ENCODE results near the gene TULP3.
A peak's percentile ranks its signal among the peaks of the same experiment; 100 is the strongest.

Gene TULP3

DNA sequence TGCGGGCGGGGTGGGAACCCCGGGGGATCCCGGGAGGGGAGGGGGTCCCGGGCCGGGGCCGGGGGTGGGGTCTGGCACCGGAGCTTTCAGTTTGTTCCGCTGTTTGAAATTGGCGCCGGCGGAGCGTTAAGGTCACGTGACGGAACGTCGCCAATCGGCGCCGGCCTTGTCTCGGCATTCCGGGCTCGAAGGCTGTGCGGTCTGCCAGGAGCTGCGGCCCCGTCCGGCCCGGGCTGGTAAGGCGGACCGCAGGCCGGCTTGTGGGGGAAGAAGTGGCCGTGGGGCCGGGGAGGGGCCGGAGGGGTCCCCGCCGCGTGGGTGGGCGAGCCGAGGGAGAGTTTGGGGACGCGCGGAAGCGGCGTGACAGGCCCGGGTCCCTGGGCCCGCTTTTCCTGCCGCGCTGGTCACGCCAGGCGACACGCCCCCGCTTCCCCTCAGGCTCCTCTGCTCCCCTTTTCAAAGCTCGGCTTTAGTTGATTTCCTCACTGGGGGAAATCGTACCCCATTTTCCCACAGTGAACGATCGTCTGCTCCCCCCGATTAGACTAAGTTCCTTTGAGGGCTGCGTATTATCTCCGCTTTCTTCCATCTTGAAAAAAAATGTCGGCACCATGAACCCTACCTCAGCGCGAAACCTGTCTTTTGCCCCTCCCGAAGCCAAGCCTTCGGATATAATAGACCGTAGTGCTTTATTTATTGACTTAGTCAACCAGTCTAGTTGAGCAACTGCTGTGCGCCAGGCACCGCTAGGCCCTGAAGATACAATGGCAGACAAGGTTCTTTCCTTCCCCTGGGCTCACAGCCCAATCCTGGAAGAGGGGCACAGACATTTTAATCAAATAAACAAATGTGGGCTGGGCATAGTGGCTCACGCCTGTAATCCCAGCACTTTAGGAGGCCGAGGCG lies 13.4 kb upstream of the TULP3 start, which contains the start of the genes FOXM1 and RHNO1:
Gene FOXM1 (minus strand): TSS at position 128 of the 906 bp plus-strand sequence. CDS start 2,696 bp downstream, outside the sequence.
Gene RHNO1 (plus strand): TSS at position 177 of the 906 bp plus-strand sequence. CDS start 8,144 bp downstream, outside the sequence.
- peak; percentile 77 to 78 (median 77) for DNase-seq (ENCODE audit: low read depth in 3 of 3)

DNA sequence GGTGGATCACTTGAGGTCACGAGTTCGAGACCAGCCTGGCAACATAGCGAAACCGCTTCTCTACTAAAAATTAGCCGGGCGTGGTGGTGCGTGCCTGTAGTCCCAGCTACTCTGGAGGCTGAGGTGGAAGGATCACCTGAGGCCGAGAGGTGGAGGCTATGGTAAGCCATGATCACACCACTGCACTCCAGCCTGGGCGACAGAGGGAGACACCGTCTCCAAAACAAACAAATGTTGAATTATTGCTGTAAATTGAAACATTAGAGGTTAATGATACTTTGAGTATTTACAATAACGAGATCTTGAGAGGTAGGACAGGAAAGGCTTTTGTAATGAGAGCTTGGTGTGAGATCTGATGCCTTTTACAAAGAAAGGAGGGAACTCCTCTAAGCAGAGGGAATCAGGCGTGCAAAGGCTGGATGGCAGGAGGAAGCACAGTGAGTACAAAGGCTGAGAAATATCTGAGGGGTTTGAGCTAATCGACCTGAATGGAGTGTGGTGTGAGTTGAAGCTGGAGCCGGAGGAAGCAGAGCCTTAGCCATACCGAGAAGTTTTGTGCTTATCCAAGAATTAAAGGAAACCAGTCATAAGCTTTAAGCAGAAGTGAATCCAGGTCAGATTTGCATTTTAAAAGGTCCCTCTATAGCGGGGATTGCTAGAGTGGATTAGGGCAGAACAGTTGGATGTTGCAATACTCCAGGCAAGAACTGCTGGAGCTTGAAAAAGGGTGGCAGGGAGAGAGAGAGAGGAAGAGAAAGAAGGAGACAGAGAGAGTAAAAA lies 12.5 kb upstream of the TULP3 start:
- DNase-seq (ENCODE audit: low read depth in 3 of 3), result no peak

DNA sequence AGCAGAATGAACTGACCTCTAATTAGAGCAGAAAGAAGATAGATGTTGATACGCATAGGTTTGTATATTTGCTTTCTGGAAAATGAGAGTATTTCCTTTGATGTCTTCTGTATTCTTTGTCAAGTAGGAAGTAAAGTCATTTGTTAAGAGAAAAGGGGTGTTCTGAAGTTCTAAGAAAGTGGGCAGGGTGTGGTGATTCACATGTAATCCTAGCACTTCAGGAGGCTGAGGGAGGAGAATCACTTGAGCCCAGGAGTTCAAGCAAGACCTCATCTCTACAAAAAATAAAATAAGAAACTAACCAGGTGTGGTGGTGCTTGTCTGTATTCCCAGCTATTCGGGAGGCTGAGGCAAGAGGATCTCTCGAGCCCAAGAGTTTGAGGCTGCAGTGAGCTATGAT lies 10.8 kb upstream of the TULP3 start:
- DNase-seq (ENCODE audit: low read depth in 3 of 3), result no peak

DNA sequence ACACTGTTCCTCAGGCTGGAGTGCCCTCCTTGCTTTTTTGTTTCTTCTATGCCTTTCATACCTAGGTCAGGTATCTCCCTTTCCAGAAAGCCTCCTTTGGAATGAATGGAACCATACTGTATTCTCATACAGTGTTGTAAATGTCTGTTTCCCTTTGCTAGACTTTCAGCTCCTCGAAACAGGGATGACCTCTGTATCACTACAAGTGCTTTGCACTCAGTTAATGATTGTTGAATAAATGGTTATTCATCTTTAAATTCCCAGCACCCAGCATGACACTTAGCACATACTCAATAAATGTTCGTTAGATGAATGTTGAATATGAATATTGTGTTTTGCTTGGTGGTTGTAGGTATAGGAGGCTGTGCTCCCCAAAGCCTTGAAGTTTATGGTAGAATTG lies 5.9 kb upstream of the TULP3 start:
- no peak for DNase-seq (ENCODE audit: low read depth in 3 of 3)

DNA sequence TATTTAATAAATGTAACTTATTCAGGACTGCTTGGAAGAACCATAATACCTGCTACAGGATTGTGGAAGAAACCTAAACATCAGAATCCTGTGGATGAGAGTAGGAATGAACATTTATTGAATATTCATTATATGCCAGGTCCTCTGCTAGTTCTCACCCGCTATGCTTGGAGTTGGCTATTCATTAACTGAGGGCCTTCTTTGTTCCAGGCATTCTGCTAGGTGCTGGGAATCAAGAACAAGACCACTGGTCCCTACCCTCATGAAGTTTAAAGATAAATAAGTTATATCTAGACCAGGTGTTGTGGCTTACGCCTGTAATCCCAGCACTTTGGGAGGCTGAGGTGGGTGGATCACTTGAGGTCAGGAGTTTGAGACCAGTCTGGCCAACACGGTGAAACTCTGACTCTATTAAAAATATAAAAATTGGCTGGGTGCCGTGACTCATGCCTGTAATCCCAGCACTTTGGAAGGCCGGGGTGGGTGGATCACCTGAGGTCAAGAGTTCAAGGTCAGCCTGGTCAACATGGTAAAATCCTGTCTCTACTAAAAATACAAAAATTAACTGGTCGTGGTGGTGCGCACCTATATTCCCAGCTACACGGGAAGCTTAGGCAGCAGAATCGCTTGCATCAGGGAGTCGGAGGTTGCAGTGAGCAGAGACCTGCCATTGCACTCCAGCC lies 3.8 kb upstream of the TULP3 start:
- no peak for DNase-seq (ENCODE audit: low read depth in 3 of 3)

- DNase-seq (ENCODE audit: low read depth in 3 of 3), result no peak
Observed at GRCh38 chr12:2890001-2890387, 697 bp upstream of the TULP3 start.

GRCh38 chr12:2891240-2892053 lies 756 bp downstream of the TULP3 start:
- no peak for DNase-seq (ENCODE audit: low read depth in 3 of 3)

DNA sequence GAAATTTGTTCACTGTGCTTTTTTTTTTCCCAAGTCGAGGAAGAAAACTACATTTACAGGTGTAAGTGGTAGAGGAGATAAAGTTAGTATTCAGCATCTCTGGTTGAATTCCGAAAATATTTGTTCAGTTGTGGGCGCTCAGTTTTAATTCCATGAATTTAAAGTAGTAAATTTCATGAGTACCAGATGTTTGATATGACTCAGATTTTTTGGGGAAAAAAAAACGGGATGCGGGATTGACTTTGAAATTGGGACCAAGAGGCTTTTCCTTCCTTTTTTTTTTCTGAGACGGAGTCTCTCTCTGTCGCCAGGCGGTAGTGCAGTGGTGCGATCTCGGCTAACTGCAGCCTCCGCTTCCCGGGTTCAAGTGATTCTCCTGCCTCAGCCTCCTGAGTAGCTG lies 1.6 kb downstream of the TULP3 start:
- DNase-seq (ENCODE audit: low read depth in 3 of 3), result no peak

GRCh38 chr12:2893007-2893406 lies 2.3 kb downstream of the TULP3 start:
- DNase-seq (ENCODE audit: low read depth in 3 of 3), result no peak

GRCh38 chr12:2895051-2895451 lies 4.4 kb downstream of the TULP3 start:
- no peak for DNase-seq (ENCODE audit: low read depth in 3 of 3)

- no peak for DNase-seq (ENCODE audit: low read depth in 3 of 3)
Observed at GRCh38 chr12:2895511-2895910, 4.8 kb downstream of the TULP3 start.

DNA sequence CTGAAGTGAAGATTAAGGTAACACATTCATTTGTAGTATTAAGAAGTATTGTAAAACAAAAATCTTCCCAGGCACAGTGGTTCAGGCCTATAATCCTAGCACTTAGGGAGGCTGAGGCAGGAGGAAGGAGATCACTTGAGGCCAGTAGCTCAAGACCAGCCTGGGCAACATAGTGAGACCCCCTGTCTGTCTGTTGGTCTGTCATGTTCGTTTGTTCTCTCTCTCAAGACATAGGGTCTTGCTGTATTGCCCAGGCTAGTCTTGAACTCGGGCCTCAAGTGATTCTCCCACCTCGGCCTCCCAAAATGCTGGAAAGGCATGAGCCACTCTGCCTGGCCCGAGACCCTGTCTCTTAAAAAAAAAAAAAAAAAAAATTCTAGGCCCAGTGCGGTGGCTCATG lies 6.7 kb downstream of the TULP3 start:
- no peak for DNase-seq (ENCODE audit: low read depth in 3 of 3)

- no peak for DNase-seq (ENCODE audit: low read depth in 3 of 3)
Observed at GRCh38 chr12:2900642-2901041, 10.0 kb downstream of the TULP3 start.

- no peak for DNase-seq (ENCODE audit: low read depth in 3 of 3)
Observed at GRCh38 chr12:2902272-2902880, 11.7 kb downstream of the TULP3 start.

DNA sequence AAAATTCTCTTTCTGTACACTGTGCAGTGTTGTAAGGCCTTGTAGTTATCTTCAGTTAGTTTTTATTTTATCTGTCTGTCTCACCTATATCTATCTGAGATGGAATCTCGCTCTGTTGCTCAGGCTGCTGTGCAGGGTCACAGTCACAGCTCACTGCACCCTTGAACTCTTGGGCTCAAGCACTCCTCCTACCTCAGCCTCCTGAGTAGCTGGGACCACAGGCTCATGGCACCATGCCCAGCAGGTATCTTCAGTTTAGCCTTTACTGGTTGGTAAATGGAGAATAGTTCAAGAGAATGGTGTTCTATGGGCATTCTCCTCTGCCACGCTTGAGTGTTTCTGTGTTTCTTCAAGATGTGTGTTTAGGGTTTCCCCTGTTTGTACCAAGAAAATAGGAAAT lies 13.6 kb downstream of the TULP3 start:
- DNase-seq (ENCODE audit: low read depth in 3 of 3), result no peak

DNA sequence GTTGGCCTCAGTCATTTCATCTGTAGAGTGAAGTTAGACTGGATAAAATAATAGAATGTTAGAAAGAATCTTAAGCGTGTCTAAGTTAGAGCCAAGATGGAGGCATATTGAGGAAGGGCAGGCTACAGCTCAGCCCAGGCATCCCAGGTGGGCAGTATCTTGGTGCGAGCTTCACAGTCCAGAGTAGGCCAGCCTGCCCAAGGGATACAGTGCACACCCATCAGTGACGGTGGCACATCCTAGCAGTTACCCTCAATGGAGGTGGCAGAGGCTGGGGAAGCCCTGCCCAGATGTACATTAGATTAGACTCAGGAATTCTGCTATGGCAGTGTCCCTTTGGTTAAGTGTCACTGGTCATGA lies 21.5 kb downstream of the TULP3 start:
- no peak for DNase-seq (ENCODE audit: low read depth in 3 of 3)

DNA sequence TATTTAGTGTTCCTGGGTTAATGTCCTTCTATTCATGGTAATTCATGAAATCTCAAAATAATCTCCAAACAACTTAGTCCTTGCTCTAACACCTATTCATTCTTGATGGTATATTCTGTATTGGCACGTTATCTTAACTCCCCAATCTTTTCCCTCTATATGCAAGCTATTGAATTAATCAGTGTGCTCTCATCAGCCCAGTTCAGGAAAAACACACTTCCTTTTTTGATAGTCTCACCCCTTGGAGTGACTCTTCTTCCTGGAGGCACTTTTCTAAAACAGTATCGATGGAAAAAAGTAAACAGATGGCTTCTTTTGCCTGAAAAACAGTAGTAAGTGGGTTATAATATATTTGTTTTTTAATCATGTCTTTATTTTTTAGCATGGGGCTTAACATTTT lies 28.6 kb downstream of the TULP3 start:
- DNase-seq (ENCODE audit: low read depth in 3 of 3), result no peak

GRCh38 chr12:2922329-2922728 lies 31.6 kb downstream of the TULP3 start:
- DNase-seq (ENCODE audit: low read depth in 3 of 3), result no peak

- no peak for DNase-seq (ENCODE audit: low read depth in 3 of 3)
Observed at GRCh38 chr12:2923057-2923456, 32.4 kb downstream of the TULP3 start.

DNA sequence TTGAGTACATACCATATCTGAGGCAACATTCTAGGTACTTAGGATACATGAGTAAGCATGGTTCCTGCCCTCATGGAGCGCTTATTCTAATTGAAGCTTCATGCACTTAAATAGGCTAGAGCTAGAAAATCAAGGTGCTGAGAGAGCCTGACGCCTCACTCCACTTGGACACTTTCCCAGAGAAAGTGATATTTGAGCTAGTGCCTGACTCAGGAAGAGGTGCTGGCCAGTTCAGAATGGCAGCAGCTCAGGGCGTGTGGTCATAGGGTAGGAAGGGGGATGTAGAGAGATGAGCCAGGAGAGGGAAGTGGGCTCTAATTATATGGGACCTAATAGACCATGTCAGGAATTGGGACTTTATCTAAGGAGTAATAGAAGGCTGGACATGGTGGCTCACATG lies 33.3 kb downstream of the TULP3 start:
- no peak for DNase-seq (ENCODE audit: low read depth in 3 of 3)
